ENCODE measurements around the gene GPR55.
"Not testable (repeated sequence)": the region's sequence is repeated elsewhere in the genome, so short reads cannot be mapped to it uniquely, and the experiment has no call there.

Gene GPR55

DNA sequence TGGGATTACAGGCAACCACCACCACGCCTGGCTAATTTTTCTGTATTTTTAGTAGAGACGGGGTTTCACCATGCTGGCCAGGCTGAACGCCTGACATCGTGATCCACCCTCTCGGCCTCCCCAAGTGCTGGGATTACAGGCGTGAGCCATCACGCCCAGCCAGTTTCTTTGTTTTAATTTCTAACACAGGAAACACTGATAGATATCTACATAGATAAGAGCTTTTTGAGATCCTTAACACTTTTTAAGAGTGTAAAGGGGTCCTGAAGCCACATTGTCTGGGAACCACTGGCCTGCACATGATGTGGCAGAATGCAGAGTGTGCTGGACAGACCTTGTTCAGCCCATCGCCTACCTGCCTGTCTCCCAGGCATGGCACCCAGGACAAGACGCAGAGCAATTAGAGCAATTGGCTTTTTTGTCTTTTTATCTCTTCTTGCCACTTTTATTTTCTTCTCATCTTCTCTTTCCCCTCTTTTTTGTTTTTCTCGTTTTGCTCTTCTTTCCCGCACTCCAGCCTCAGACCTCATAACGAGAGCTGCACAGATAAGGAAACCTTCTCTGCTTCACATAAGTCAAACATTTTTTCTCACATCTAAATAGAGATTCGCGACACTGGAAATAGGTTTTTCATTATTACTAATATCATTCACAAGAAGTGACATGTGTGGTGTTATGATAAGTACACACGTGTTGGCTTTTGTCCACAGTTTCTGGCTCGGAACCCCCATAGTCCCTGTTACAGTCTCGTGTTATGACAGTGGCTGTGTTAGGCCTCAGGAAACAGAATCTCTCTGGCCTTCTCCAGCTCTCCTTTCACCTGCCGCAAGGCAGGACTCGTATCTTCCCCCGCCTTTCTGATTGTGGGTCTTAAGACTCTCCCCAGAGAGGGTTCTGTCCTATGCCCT lies 25.2 kb upstream of the GPR55 start:
- DNase-seq, result no peak

DNA sequence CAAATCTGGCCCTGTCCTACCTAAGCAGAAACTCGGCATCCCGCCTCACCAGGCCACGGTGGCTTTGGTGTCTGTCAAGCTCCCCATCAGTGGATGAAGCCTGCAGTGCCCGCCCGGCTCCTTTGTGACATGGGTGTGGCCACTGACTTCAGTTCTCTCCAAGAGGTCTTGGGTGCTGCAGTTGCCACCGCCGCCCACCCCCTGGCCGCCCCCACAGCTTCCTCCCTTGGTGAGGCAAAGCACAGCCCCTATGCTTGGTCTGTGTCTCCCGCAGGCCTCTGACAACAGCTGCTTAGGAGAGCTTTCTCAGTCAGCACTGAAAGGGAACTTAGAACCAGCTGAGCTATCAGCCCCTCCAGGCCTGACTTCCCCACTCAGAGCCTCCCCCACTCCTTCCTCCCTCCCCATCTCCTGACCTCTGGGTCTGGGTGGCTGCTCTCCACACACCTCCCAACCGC lies 22.9 kb upstream of the GPR55 start:
- no peak for DNase-seq

DNA sequence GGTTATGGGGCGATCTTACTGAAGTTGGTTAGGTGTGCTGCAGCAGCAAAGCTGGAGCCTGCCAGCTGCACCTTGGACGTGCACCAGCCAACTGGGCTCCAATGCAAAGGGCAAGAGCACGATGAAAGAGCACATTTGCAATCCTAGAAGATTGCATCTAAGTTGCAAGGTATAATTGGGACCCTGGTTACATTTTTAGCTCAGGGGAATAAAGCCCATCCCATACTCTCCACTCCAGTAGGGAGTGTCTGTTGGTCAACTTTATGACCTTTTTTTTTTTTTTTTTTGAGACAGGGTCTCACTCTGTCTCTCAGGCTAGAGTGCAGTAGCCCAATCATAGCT lies 22.2 kb upstream of the GPR55 start:
- DNase-seq, result no peak

DNA sequence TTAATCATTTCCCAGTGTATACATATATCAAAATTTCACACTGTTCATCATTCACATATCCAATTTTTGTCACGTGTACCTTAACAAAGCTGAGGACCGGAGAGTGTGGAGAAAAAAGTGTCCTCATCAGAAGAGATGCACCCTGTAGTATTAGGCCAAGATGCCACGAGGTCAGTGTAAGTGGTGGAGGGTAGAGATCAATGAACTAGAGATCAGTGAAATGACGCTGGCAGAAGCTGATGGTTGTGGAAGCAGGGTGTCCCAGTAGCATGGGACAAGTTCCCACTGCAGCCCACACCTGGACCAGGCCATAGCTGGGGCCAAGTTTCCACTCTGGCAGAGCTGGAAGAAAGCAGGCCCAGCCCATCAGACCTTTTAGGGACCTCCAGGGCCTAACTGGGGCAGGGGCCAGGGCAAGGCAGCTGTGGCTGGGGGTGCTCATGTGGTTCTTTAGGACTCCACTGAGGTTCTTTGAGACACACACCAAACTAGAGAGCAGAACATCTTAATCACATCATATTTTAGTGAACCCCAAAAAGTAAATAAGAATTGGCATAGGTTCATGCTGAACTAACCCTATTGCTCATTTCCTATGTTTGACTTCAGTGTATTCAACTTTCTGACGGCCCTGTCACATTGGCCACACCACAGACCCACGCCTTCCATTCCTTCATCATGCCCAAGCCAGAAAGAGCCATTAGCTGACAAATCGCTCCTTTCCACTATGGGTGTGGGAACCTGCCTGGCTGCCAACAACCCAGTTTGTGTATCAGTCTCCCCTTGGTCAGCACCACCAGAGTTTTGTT lies 21.6 kb upstream of the GPR55 start:
- DNase-seq, result no peak

DNA sequence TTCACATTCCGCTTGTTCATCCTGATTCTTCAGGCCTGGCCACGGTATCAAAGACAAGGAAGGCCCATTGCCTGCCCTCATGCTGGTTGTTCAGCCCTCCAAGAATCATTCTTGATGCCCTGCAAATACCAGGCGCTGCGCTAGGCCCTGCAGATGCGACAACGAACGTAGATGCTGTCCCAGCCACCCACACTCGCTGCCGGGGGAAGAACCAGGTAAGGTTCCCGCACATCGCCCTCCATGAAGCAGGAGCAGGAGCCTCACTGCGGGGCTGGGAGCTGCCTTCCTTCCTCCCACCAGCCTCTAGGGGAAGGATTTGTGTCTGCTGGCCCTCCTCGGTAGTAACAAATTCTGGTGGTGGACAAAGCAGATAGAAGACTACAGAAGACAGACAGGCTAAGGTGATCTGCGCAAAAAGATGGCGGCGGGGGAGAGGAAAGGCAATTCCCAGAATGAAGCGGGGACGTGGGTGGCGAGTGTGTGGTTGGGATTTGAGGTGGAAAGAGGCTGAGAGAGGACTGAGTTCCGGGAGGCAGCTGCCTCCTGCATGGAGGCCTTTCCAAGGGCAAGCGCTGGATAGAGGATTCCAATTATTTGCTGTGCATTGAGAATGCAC lies 19.8 kb upstream of the GPR55 start:
- no peak for DNase-seq

DNA sequence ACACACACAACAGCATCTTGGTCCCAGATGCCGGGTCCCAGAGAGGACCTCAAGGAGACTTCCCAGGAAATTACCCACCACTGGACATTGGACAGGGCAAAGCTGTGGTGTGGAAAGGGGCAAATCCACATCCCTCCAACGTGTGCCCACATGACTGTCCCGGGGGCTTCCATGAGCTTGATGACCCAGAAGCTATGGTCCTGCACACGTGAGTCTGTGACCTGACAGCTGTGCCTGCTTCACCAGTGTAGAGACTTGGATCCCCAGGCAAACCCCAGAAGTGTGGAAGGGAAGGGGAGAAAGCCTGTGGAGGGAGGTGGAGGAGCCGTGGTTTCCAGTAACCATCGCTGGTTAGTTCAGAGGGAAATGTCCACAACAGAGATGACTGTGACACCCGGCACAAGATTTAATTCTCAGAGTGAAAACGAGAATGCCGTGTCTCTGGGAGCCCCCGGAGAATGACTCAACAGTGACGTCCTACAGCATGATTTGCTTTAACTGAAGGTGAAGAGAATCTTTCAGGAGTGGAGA lies 19.1 kb upstream of the GPR55 start:
- no peak for DNase-seq

DNA sequence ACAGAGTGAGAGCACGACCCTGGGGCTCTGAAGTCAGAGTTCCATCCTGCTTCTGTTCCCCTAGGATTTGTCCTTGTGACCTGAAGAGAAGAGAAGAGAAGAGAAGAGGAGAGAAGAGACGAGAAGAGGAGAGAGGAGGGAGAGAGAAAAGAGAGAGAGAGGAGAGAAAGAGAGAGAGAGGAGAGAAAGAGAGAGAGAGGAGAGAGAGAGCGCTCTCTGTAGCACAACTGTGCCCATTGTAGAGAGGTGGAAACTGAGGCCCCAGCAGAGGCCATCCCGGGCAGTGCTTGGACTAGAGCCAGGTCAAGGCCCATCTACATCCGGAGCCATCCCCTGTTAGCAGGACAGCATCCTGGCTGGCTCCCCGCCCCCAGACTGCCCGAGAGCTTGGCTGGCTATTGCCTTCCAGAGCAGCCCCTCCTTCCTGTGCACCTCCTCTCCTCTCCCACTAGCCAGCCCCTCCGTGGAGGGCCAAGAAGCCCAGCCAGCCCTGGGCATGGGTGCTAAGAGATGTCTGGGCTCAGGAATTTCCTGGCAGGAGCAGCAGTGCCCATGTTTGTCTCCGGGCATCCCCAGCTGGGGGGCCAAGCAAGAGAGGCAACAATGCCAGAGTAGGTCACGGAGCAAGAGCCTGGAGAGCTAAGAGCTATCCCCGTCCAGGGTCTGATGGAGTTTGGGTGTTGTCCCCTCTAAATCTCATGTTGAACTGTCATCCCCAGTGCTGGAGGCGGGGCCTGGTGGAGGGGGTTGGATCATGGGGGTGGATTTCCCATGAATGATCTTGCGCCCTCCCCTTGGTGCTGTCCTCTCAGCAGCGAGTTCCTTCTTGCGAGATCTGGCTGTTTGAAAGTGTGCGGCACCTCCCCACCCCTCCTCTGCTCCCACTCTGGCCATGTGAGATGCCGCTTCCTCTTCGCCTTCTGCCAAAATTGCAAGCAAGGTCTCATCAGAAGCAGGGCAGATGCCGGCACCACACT lies 18.2 kb upstream of the GPR55 start:
- peak; percentile 19 for DNase-seq

DNA sequence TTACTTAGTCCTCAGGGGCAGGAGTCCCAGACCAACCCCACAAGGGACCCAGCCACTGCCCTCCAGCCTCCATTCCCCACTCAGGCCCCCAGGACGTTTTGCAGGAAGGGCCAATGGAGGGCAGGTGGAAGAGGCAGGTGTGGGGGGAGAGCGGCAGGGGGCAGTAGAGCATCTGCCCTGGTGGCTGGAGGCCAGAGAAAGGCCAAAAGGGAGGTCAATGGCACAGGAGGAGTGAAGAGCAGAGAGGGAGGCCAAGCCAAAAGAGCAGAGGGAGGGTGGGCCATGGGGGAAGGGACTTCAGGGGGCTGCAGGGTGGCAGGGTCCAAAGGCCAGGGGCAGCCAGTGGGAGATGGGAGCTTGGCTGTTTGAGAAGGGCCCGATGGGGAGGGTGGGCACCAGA lies 17.3 kb upstream of the GPR55 start:
- DNase-seq, result no peak

DNA sequence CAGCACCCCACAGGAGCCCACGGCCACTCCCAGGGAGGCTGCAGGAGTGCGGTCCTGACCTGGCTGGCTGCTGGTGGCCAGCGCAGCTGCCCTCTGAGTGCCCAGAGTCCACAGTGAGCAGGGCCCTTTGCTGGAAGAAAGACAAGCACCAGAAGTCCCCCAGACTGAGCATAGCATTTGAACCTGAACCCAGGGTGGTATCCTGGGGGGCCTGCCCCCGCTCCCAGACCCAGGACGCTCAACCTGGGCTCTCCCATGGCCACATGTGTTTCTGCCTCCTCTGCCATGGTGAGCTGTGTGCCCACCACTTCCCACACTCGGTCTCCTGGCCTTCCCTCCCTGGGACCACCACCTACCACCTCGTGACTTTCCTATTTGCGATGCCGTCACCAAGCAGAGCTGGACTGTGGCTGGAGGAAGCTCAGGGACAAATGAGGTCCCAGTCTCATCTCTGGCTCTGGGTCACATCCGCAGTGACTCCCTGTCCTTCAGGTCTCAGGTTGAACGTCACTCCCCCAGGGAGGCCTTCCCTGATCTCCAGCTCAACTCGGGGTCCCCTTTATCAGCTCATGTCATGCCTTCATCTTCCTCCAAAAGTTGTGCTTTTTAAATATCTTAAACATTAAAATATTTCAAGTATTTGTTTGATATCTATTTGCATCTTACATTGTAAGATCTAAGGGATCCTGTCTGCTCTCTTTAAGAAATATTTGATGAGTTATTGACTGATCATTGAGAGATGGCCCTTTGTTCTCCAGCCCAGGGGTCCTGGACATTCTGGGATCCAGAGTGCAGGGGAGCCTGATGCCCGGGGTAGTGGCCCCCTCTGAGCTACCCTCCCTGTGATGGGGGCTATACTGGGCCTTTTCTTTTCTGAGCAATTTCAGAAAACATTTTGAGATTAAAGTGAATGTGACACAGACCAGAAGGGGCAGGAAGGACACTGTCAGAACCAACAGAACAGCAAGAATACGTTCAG lies 16.4 kb upstream of the GPR55 start:
- no peak for DNase-seq

DNA sequence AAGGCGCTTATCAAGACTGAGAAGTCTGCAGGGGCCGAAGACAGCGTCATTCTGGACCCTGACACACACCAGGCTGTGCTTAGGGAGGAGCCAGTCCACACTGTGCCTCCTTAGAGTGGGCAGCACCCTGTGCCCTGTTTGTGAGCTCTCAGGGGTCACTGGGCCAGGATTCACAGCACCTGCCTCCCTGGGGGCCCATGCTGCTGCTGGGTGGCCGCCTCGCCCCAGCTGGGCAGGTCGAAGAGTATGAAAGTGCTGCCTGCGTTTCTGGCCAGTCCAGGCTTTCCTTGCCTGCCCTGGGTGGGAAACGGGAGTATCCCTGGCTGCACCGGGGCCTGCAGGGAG lies 15.4 kb upstream of the GPR55 start:
- DNase-seq, result no peak

DNA sequence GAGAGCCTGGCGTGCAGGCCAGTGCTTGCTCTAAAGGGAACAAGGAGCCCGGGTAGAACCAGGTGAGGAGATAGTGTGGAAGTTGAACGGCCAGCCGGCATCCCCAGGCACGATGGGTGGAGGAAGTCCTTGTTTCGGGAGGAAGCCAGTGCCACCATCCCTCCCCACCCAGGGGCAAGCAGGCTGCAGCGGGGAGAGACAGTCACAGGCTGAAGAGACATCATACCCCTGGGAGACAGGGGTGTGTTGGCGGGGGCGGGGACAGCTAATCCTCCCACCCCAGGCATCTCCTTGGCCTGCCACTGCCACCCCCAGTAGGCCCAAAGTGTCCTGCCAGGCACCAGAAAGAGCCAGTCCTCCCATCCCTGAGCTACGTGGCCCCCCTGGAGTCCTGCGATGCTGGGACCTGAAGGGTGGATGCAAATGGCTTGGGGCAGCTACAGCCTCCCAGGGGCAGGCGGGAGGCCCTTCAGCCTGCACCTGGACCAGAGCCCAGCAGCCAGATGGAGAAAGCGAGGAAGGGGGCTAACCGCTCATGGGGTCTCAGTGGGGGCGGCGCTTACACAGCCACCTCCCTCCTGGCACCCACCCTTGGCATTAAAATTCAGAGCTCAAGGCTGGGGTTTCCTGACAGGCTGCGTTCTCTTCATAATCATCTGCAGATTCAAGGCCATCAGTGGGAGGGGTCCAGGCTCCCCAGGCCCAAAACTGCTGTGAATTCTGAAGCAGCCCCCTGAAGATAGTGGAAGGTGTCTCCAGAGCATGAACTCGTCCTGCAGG lies 14.8 kb upstream of the GPR55 start:
- DNase-seq, result no peak

DNA sequence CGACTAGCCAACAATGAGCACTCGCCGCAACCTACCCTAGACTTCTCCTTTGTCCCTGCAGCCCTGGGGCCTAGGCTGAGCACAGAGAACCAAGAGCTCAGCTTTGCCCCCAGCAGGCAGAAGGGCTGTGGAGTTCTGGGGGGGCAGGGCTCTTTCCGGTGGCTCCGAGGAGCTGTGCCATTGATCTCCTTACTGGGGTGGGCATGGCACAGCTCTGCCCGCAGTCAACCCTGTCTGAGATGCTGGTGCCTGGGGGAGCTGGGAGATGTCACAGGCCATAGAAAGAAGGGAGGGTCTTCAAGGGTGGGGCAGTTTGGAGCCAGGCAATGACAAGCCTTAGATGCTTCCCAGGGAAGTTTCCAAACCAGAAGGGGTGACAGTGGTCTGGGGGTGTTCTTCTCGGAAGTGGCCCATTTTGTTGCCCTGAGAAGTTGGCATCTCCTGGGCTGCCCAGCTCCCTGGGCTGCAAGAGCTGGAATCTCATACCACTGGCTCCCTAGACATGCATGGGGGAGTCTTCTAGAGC lies 14.1 kb upstream of the GPR55 start:
- DNase-seq, result no peak

DNA sequence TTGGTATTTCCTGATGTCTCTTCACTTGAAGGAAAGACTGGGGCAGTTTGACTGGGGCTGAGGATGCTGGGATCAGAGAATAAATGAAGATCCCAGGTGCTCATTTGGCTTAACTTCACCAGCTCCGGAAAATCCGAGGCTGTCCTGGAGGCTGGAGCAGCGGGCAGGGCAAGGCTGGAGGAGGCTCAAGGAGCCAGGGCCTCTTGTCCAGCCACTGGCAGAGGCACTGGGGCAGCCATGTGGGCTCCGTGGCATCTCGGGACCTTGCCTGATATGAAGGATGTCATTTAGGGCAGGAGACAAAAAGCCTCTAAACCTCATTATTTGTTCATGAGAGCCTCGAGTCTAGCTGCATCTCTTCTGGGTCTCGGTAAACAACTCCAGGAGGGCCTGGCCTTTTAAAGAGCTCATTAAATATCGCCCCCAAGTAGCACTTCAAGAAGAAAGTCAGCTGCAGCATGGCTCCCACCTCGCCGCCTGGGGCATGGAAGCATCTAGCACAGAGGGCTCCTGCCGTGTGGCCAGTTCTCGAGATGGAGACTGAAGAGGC lies 13.5 kb upstream of the GPR55 start:
- DNase-seq, result no peak

DNA sequence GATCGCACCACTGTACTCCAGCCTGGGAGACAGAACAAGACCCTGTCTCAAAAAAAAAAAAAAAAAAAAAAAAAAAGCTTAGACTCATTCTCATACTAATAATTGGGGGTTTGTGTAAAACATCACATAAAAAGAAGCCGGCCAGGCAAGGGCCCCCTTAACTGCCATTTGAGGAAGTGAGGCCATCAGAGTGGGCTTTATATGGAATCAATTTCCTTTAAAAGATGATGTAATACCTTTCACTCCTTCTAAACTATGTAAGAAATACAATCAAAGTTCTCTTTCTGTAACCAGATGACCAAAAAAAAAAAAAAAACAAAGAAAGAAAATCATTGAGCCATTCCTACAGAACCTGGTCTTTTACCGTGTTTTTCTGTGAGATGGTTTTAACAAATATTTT lies 13.1 kb upstream of the GPR55 start:
- DNase-seq, result no peak

DNA sequence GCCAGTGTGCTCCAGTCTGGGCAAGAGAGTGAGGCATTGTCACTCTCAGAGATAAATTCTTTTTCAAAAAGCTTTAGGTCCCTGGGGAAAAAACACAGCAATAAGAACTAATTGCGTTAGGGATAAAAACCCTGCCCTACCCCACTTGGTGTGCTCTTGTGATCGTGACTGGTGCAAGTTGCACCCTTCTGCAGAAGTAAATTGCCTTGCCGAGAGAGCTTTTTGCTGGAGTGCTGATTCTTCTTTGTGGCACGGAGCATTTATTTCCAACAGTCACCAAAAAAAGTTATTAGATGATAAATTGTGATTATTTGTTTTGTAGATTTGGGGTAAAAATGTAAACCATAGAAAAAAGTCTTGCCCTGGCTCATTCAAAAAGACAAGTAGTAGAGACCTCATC lies 12.3 kb upstream of the GPR55 start:
- DNase-seq, result no peak

DNA sequence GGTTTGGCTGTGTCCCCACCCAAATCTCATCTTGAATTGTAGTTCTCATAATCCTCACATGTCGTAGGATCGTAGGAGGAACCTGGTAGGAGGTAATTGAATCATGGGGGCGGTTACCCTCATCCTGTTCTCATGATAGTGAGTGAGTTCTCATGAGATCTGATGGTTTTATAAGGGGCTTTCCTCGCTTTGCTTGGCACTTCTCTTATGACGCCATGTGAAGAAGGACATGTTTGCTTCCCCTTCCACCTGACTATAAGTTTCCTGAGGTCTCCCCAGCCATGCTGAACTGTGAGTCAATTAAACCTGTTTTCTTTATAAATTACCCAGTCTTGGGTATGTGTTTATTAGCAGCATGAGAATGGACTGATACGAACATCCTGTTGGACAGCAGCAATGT lies 11.2 kb upstream of the GPR55 start:
- DNase-seq, result not testable (repeated sequence)

DNA sequence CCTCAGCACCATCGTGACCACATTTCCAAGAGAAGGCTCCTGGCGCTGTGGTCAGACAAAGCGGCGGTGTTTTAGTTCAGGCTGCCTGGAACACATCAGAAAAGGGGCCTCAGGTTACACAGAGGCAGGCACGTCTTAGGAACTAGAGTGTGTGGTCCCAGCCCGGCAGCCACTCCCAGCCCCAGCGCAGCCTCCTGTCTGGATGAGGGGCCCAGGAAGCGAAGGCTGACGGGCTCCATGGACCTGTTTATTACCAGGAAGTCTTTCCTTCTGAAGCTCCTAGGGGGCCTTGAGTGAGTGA lies 10.0 kb upstream of the GPR55 start:
- DNase-seq, result no peak

DNA sequence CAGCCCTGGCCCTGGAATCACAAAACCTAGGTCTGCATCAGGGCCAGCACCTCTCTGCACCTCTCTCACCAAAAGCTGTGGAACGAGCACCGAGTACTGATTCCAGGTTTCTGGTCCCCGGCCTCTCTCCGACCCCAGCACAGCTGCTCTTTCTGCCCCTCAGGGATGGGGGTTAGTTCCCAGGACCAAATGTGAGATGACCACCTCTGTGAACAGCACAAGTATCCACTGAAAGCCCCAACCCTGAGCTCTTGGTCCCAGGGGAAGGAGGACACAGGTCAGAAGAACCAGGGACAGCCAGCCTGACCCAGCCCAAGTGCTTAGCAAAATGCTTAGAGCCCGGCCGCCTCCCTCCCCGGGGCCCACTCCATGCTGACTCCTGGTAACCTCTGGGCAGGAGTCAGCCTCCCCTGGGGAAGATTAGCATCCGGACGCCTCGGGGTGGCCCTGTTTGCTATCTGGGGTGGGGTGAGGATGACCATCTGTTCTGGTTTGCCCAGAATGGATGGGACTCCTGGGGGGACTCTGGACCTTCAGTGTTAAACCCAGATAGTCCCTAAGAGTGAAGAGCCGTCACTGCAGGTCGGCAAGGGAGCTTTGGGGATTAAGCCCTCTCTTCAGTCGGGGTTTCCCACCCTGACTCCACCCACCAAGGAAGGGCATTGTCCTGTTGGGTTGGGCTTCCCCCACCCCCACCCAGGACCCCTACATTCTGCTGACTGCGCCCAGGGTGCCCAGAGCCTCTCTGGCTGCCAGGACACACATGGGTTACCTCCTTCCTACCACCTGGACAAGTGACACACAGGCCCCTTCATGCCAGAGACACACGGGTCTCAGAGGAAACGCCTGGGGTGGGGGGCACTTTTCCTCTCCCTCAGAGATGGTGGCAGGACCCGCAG lies 9.4 kb upstream of the GPR55 start:
- no peak for DNase-seq

Measured in CD4-positive, alpha-beta T cell treated with Interleukin-12 subunit alpha and Interleukin-12 subunit beta, for 1 hour (primary cell).